Activated CD8-positive, alpha-beta memory T cell treated with anti-CD3 and anti-CD28 coated beads, Interleukin-2, amount 10 ng/mL, durations not matched to agents 7 days and 5 days (primary cell): Measurements from ENCODE around the gene PRDM10. TPM values are rescaled to one million over a fixed set of nuclear protein-coding genes. Genes with fewer than 3 reads are reported as not detected.
"Not testable (repeated sequence)": the region's sequence is repeated elsewhere in the genome, so short reads cannot be mapped to it uniquely, and the experiment has no call there.

Experiments
- ATAC-seq: fragments of 150-1000 bp; cut with Tn5 transposase; one replicate; pipeline ENCODE4 v1.10.0; 2021; ENCODE audit warnings: moderate library complexity
- CTCF ChIA-PET: fragments of 350-600 bp; sonication (Branson Sonifier 250); formaldehyde crosslinking; loops from one replicate; lab custom pipeline; 2021; ENCODE audit warnings: antibody characterized with exemption; lab: Charles Lee
- DNase-seq: peaks from one replicate; pipeline ENCODE4 v3.0.0-alpha.2; 2020
- H3K27ac Mint-ChIP-seq: one replicate; pipeline ENCODE4 v1.8.0; 2021; ENCODE audit warnings: mild to moderate bottlenecking, mixed read lengths
- H3K27me3 Mint-ChIP-seq: one replicate; pipeline ENCODE4 v1.8.0; 2021; ENCODE audit warnings: mixed read lengths
- H3K36me3 Mint-ChIP-seq: one replicate; pipeline ENCODE4 v1.8.0; 2021; ENCODE audit warnings: mild to moderate bottlenecking, mixed read lengths
- H3K4me1 Mint-ChIP-seq: one replicate; pipeline ENCODE4 v1.8.0; 2021; ENCODE audit warnings: mixed read lengths
- H3K4me3 Mint-ChIP-seq: one replicate; pipeline ENCODE4 v1.8.0; 2021; ENCODE audit warnings: mild to moderate bottlenecking, moderate library complexity, mixed read lengths
- H3K9me3 Mint-ChIP-seq: one replicate; pipeline ENCODE4 v1.8.0; 2022; ENCODE audit warnings: low read depth, mixed read lengths
- total RNA-seq, 2 experiments: library from RNA; stranded (reverse); gene quantifications; one replicate each; pipeline ENCODE4 v1.2.3, GENCODE V29; 2021

The PRDM10 gene
- total RNA-seq, 2 experiments from 2014 or later = 15.7 to 19.2 TPM

DNA sequence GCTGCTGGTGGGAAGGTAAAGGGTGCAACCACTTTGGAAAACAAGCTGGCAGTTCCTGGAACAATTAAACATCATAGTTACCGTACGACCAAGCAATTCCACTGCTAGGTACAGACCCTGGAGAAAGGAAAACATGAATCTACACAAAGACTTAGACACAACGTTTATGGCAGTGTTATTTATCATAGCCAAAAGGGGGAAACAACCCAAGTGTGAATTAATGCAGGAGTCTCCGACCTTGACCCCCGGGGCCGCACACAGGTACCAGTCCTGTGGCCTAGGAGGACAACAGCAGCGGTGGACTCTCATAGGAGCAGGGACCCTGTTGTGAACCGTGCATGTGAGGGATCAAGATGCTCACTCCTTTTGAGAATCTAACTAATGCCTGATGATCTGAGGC lies 22.5 kb downstream of the PRDM10 start:
- CTCF ChIA-PET = no interaction called here

DNA sequence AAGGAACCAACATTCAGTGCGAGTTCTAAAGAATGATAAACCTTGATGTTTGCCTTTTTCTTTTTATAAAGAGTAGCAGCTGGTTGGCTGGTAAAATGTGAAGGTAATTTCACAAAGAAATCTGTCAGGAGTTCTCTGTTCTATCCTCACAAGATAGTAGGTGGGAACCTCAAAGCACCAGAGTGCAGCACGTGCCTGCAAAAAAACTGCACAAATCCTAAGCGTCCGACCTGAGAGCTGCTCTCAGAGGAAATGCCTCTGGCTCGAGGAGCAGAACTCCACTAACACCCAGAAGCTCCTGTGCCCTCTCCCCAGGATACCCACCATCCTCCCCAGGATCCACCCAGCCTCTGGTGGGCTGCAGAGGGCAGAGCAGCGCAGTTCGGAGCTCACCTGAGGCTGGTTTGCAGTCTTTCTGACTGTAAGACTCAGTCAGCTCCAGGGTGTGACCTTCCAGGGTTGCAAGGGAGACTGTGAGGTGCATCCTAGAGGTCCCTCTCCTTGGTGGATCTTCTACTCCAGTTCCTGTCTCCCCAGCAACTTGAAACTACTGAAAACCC lies 23.5 kb downstream of the PRDM10 start:
- no peaks in the 10 kb centered on the region for H3K9me3 Mint-ChIP-seq
- no peaks in the 10 kb centered on the region for H3K36me3 Mint-ChIP-seq

More for the DNA sequence above, 22.5 kb downstream of the PRDM10 start:
- Mint-ChIP-seq H3K27me3 (no peaks in the 10 kb centered on the region), H3K9me3 (no peaks in the 10 kb centered on the region), H3K4me1 (peaks cover 2% of the 10 kb centered on the region), H3K36me3 (no peaks in the 10 kb centered on the region), H3K4me3 (no peak overlapping the region), H3K27ac (no peak overlapping the region)
- DNase-seq (no peak), ATAC-seq (no peak)

DNA sequence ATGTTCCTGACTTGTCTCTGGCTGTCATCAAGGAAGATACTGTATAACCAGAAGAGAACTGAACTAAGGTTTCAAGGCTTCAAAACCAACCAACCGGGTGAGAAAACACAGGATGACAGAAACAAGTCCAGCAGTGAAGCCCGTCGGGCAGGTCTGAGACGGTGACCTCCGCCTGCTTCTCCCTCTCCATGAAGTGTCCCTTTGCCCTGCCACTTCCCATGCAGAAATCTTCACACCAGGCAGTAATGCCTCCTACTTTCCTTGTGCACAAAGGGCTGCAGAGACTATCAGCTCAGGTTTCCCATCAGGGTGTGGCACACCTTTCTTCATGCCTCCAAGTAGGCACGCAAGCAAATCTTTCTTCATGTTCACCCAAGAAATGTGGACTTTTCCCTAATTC lies 24.2 kb downstream of the PRDM10 start:
- no peaks in the 10 kb centered on the region for H3K36me3 Mint-ChIP-seq
- H3K27ac Mint-ChIP-seq = no peak overlapping the region
- no peak overlapping the region for H3K4me3 Mint-ChIP-seq
- DNase-seq = no peak
- H3K4me1 Mint-ChIP-seq = peaks cover 2% of the 10 kb centered on the region
- no peak for ATAC-seq
- no peaks in the 10 kb centered on the region for H3K27me3 Mint-ChIP-seq
- H3K9me3 Mint-ChIP-seq = no peaks in the 10 kb centered on the region
- CTCF ChIA-PET = interaction anchor here (1.1 kb wide), 1 partner anchor 15 kb away, joined by 3 read pairs; no protein-coding TSS in a partner anchor

More for the DNA sequence above, 23.5 kb downstream of the PRDM10 start:
- H3K4me3 Mint-ChIP-seq = no peak overlapping the region
- peaks cover 2% of the 10 kb centered on the region for H3K4me1 Mint-ChIP-seq
- no peaks in the 10 kb centered on the region for H3K27me3 Mint-ChIP-seq
- DNase-seq (no peak), ATAC-seq (no peak)
- no peak overlapping the region for H3K27ac Mint-ChIP-seq
- CTCF ChIA-PET = interaction anchor here (1.1 kb wide), 1 partner anchor 15 kb away, joined by 3 read pairs; no protein-coding TSS in a partner anchor

DNA sequence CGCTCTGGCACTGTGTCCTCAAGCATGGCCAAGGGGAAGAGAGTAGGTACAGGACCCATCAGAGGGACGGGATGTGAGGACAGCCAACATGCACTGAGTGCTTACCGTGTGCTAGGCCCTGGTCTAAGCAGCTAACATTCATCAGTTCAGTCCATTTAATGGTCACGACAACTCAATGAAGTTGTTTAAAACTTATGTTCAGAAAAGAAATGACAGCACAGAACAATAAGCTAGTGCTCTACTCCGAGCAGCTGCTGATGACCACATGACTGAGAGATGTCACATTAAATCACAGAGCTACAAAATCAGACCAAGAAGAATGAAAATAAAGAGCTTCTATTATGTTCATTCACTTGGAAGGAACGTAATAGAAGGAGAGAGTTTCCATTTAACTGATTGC lies 26.3 kb downstream of the PRDM10 start:
- Mint-ChIP-seq H3K27me3 (no peaks in the 10 kb centered on the region), H3K9me3 (no peaks in the 10 kb centered on the region), H3K4me3 (no peak overlapping the region), H3K4me1 (peaks cover 2% of the 10 kb centered on the region), H3K36me3 (no peaks in the 10 kb centered on the region), H3K27ac (no peak overlapping the region)
- no peak for ATAC-seq
- no peak for DNase-seq
- CTCF ChIA-PET = no interaction called here

DNA sequence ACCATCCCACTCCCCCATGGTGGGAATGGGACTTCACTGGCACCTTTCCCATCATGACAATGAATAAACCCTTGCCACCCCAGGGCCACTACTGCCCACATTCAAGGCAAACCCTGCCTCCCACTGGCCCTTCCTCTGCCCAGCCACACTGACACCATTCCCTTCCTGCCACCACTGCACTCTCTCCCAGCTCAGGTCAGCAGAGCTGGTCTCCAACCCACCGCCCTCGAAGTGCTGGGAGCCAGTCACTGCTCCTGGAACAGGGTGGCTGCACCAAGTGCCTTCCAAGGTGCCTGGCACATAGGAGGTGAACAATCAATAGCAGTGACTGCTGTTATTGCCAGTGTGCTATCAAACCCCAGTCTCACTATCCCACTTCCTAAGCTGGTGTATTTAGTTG lies 27.1 kb downstream of the PRDM10 start:
- Mint-ChIP-seq H3K27ac (no peak overlapping the region), H3K9me3 (no peaks in the 10 kb centered on the region), H3K4me3 (no peak overlapping the region), H3K27me3 (no peaks in the 10 kb centered on the region), H3K36me3 (no peaks in the 10 kb centered on the region), H3K4me1 (peaks cover under 1% of the 10 kb centered on the region)
- no peak for ATAC-seq
- DNase-seq = no peak
- CTCF ChIA-PET = no interaction called here

DNA sequence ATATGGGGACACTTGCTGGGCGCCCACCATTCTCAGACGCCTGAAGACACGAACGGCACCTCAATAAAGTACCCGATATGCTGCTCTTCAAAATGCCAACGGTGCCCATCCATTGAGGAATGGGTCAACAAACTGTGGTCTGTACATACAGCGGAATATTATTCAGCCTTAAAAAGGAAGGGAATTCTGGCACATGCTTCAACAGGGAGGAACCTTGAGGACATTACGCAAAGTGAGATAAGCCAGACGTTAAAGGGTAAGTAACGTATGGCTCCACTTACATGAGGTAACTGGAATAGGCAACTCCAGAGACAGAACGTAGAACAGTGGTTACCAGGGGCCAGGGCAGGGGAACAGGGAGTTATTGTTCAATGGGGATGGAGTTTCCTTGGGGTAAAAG lies 28.0 kb downstream of the PRDM10 start:
- no peak overlapping the region for H3K4me3 Mint-ChIP-seq
- H3K4me1 Mint-ChIP-seq = no peaks in the 10 kb centered on the region
- H3K36me3 Mint-ChIP-seq = no peaks in the 10 kb centered on the region
- H3K27me3 Mint-ChIP-seq = no peaks in the 10 kb centered on the region
- ATAC-seq (no peak), DNase-seq (no peak)
- H3K9me3 Mint-ChIP-seq = no peaks in the 10 kb centered on the region
- no peak overlapping the region for H3K27ac Mint-ChIP-seq
- CTCF ChIA-PET = no interaction called here

DNA sequence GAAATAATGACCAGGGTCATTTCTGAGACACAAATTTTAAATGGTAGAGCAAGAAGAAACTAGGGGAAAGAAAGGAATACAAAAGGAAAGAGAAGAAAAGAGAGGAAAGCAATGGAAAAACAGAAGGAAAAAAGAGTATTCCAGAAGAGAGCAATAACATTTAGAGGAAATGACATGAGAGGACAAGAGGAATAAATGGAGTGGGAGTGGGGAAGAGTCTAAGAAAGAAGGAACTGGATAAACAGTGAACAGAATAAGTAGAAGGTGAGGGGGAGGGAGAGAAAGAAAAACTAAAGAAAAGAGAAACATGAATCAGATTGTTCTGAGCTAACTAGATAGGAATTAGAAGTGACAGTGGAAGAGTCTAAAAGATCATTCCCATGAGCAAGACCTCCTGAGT lies 28.4 kb downstream of the PRDM10 start:
- DNase-seq = no peak
- CTCF ChIA-PET = no interaction called here
- Mint-ChIP-seq H3K27ac (peak overlapping the region; percentile 12), H3K27me3 (no peaks in the 10 kb centered on the region), H3K4me3 (no peak overlapping the region), H3K9me3 (no peaks in the 10 kb centered on the region), H3K4me1 (no peaks in the 10 kb centered on the region), H3K36me3 (no peaks in the 10 kb centered on the region)
- ATAC-seq = no peak

DNA sequence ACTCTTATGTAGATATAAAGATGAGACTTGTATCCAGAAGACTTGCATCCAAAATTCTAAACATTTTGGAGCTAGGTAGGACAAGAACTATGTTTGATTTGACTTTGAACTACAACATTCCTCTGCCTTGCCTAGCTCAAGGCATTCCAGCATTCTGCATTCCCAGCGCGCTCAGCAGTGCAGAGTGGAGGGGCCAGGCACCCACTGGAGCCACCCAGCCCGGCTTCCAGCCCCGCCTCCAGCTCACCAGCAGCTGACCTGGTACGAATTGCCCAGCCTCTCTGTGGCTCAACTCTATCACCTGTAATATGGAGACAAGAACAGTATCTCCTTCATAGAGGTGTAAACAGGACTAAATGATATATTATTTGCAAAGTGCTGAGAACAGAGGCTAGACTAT lies 28.8 kb downstream of the PRDM10 start:
- no peak overlapping the region for H3K4me3 Mint-ChIP-seq
- DNase-seq (no peak), ATAC-seq (no peak)
- no peak overlapping the region for H3K27ac Mint-ChIP-seq
- CTCF ChIA-PET = no interaction called here
- no peaks in the 10 kb centered on the region for H3K4me1 Mint-ChIP-seq
- H3K9me3 Mint-ChIP-seq = no peaks in the 10 kb centered on the region
- no peaks in the 10 kb centered on the region for H3K36me3 Mint-ChIP-seq
- no peaks in the 10 kb centered on the region for H3K27me3 Mint-ChIP-seq

DNA sequence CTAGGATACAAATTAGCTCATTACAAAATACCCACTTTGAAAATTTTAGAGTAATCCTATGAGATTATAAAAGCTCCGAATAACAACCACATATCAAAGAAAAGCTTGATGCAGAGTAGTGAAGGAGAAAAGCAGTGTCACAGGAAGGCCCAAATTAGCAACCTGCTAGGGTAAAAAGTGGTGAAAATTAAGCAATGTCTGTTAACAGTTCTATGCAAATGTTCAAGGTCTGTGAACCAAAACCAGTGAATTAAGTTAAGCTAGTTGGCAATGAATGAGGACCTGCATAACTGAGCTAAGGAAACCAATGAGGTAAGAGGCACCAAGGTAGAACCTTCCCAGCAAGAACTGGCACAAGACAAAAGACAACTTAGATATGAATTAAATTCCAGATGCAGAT lies 29.6 kb downstream of the PRDM10 start:
- Mint-ChIP-seq H3K9me3 (no peaks in the 10 kb centered on the region), H3K4me1 (no peaks in the 10 kb centered on the region), H3K36me3 (no peaks in the 10 kb centered on the region), H3K27ac (no peak overlapping the region), H3K27me3 (no peaks in the 10 kb centered on the region), H3K4me3 (no peak overlapping the region)
- ATAC-seq (no peak), DNase-seq (no peak)
- CTCF ChIA-PET = interaction anchor here (1.3 kb wide), 1 partner anchor 29 kb away, joined by 3 read pairs; the partner anchor contains the start of gene PRDM10

DNA sequence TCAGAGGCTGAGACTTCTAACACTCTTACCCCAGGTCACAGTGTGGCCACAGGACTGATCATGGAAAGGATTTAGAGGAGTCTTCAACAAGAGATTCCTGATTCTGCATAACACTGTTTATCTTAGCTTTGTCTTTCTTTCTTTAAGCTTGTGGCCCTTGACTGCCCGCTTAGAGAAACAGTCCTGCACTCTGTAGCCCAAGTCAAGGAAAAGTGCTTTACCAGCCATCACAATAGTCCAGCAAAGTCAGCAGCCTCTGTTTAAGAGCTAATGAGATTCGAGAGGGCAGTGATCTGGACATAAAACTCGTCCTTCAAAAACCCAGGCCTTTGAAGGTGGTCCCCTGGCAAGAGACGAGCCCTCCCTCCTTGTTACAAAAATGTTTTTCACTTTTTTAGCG lies 30.0 kb downstream of the PRDM10 start:
- H3K27me3 Mint-ChIP-seq = no peaks in the 10 kb centered on the region
- no peaks in the 10 kb centered on the region for H3K36me3 Mint-ChIP-seq
- no peaks in the 10 kb centered on the region for H3K9me3 Mint-ChIP-seq
- DNase-seq (no peak), ATAC-seq (no peak)
- H3K4me1 Mint-ChIP-seq = no peaks in the 10 kb centered on the region
- no peak overlapping the region for H3K4me3 Mint-ChIP-seq
- CTCF ChIA-PET = interaction anchor here (1.3 kb wide), 1 partner anchor 30 kb away, joined by 3 read pairs; the partner anchor contains the start of gene PRDM10
- H3K27ac Mint-ChIP-seq = no peak overlapping the region

DNA sequence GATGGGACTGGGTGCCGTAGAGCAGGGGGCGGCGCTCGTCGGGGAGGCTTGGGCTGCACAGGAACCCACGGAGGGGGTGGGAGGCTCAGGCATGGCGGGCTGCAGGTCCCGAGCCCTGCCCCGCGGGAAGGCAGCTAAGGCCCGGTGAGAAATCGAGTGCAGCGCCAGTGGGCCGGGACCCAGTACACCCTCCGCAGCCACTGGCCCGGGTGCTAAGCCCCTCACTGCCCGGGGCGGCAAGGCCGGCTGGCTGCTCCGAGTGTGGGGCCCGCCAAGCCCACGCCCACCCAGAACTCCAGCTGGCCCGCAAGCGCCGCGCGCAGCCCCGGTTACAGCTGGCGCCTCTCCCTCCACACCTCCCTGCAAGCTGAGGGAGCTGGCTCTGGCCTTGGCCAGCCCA lies 30.8 kb downstream of the PRDM10 start:
- CTCF ChIA-PET, H3K27ac Mint-ChIP-seq, ATAC-seq, DNase-seq, H3K4me3 Mint-ChIP-seq, H3K27me3 Mint-ChIP-seq, H3K36me3 Mint-ChIP-seq, H3K4me1 Mint-ChIP-seq, H3K9me3 Mint-ChIP-seq: not testable (repeated sequence)

DNA sequence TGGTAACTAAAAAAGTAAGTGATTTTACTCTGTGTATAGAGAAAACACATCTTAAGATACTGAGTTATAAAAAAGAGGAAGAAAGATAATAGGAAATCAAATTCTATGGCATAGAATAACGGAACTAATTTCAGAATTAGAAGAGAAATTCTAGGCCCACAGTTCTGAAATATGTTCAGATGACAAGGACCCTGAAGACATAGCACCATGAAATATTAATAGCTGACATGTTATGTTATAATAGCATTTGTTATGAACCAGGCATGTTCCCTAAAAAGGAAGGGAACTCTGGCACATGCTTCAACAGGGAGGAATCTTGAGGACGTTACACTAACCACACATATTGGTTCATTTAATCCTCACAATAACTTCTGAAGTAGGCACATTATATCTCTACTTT lies 32.7 kb downstream of the PRDM10 start:
- H3K9me3 Mint-ChIP-seq = no peaks in the 10 kb centered on the region
- H3K4me1 Mint-ChIP-seq = peaks cover 6% of the 10 kb centered on the region
- CTCF ChIA-PET = interaction anchor here (1.9 kb wide), 1 partner anchor 14 kb away, joined by 5 read pairs; no protein-coding TSS in a partner anchor
- H3K4me3 Mint-ChIP-seq = no peak overlapping the region
- ATAC-seq (no peak), DNase-seq (no peak)
- H3K36me3 Mint-ChIP-seq = no peaks in the 10 kb centered on the region
- no peaks in the 10 kb centered on the region for H3K27me3 Mint-ChIP-seq
- no peak overlapping the region for H3K27ac Mint-ChIP-seq

DNA sequence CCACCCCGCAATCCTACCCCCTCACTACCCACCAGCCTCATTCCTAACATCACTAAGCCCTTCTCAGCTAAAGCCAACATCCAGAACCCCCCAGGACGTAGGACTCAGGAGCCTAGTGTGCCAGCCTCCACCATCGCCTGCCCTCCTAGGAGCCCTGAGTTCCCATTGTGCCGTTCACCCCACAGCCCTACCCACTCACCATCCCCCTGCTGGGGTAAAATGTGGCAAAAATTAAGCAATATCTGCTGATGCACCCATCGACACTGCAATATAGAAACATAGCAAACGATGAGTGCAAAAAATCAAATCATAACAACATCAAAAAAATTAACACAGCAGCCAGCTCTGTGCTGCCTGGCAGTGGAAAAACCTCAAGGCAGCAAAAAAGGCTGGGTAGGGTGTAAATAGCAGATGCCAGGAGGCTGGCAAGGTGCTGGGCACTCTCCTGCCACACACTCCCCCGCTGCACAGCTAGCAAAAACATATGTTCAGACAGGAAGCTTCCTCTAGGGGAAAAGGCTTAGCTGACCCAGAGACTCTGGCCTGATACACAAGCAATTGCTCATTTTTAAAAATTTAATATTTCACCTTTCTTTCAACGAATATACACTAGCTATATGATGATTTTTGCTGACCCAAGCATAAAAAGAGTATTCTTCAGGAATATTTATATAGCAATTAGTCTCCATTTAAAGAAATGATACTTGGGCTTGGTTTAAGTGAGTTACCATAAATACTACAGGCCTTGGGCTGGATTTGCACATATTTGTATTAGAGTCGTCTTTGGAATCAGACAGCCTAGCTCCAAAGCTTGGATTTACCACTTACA lies 33.8 kb downstream of the PRDM10 start:
- Mint-ChIP-seq H3K4me3 (no peak overlapping the region), H3K27me3 (no peaks in the 10 kb centered on the region), H3K36me3 (no peaks in the 10 kb centered on the region), H3K4me1 (peaks cover 9% of the 10 kb centered on the region), H3K9me3 (no peaks in the 10 kb centered on the region), H3K27ac (no peak overlapping the region)
- ATAC-seq (no peak), DNase-seq (no peak)
- CTCF ChIA-PET = interaction anchor here (1.9 kb wide), 1 partner anchor 12 kb away, joined by 5 read pairs; no protein-coding TSS in a partner anchor

DNA sequence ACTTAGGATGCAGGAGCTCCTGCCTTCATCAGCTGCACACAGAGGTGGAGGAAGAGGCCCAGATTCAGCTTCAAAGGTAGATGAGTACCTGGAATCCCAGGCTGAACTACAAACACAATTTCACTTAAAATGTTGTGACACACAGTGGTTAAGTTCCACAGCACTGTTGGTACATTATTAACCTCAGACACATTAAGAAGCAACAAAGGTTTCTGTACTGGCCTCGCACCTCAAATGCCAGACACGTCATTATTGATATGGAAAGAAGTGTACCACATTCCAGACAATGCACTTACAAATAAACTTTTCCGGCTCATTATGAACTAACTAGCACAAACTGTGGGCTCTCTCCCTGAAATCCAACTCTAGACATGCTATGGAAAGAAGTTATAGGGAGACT lies 34.6 kb downstream of the PRDM10 start:
- Mint-ChIP-seq H3K27me3 (no peaks in the 10 kb centered on the region), H3K27ac (no peak overlapping the region), H3K36me3 (no peaks in the 10 kb centered on the region), H3K4me1 (peaks cover 10% of the 10 kb centered on the region), H3K4me3 (no peak overlapping the region), H3K9me3 (no peaks in the 10 kb centered on the region)
- CTCF ChIA-PET = no interaction called here
- no peak for DNase-seq
- no peak for ATAC-seq
